T-helper 2 cell treated with Interferon-gamma antibody and Interleukin-4, amounts not matched to agents 5 μg/mL and 100 μg/mL, for 36 hours (primary cell): ENCODE data around the gene REM1.

Experiments used
- DNase-seq: peaks from one replicate; pipeline ENCODE4 v3.0.0; 2021; ENCODE audit warnings: low spot score
- H3K27ac Mint-ChIP-seq: one replicate; pipeline ENCODE4 v1.8.0; 2021; ENCODE audit warnings: mild to moderate bottlenecking, mixed read lengths
- H3K27me3 Mint-ChIP-seq: one replicate; pipeline ENCODE4 v1.8.0; 2021; ENCODE audit warnings: low read depth, mixed read lengths
- H3K36me3 Mint-ChIP-seq: one replicate; pipeline ENCODE4 v1.8.0; 2021; ENCODE audit warnings: low read depth, mixed read lengths
- H3K4me1 Mint-ChIP-seq: one replicate; pipeline ENCODE4 v1.8.0; 2021; ENCODE audit warnings: low read depth, mixed read lengths
- H3K4me3 Mint-ChIP-seq: one replicate; pipeline ENCODE4 v1.8.0; 2022; ENCODE audit warnings: mild to moderate bottlenecking, moderate library complexity, mixed read lengths
- H3K9me3 Mint-ChIP-seq: one replicate; pipeline ENCODE4 v1.8.0; 2021; ENCODE audit warnings: mixed read lengths

The REM1 gene

DNA sequence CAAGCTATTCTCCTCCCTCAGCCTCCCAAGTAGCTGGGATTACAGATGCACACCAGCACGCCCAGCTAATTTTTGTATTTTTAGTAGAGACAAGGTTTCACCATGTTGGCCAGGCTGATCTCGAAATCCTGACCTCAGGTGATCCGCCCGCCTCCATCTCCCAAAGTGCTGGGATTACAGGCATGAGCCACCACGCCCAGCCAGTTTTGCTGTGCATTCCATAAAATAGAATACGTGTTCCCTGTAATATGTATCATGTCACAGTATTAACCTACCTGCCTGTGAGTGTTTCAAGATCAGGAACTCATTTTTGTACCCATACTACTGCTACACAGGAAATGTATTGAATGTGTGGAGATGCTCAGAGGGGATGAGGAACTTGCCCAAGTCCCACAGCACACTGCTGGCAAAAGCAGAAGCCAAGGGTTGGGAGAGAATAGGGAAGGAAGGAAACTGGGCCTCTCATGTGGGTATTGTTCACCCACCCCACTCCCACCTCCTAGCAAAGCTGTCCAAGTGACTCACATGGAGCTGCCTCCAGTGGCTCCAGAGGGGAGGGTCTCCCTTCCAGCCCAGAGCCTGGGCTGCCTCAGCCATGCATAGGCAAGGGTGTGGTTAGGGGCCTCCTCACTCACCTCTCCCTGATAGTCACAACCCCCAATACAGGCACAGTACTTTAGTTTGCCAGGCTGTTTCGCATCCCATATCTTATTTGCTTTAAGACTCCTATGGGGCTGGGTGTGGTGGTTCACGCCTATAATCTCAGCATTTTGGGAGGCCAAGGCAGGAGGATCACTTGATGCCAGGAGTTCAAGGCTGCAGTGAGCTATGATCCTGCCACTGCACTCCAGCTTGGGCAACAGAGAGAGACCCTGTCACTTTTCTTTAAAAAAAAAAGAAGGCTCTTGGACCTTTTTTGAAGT, 48.5 kb downstream of the REM1 start:
- Mint-ChIP-seq H3K4me3 (no peak overlapping the region), H3K27me3 (no peaks in the 10 kb centered on the region), H3K36me3 (peaks cover 35% of the 10 kb centered on the region)

DNA sequence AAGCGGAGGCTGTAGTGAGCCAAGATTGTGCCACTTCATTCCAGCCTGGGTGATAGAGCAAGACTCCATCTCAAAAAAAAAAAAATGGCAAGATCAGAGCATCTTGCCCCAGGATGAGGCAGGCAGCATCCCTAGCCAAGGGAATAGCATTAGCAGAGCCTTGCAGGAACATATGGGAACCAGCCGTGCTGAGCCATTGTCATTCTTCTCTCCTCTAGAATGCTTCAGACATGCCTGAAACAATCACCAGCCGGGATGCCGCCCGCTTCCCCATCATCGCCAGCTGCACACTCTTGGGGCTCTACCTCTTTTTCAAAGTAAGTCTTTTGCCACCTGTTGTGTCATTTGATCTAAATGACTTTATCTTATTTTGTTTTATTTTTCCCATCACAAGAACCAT, 52.2 kb downstream of the REM1 start:
- Mint-ChIP-seq H3K4me1 (peaks cover 4% of the 10 kb centered on the region), H3K4me3 (no peak overlapping the region), H3K27me3 (no peaks in the 10 kb centered on the region), H3K9me3 (no peaks in the 10 kb centered on the region), H3K36me3 (peaks cover 50% of the 10 kb centered on the region), H3K27ac (no peak overlapping the region)
- no peak for DNase-seq

More for the DNA sequence above, 48.5 kb downstream of the REM1 start:
- DNase-seq: no peak
- H3K9me3 Mint-ChIP-seq: no peaks in the 10 kb centered on the region
- H3K27ac Mint-ChIP-seq: no peak overlapping the region
- H3K4me1 Mint-ChIP-seq: peaks cover 17% of the 10 kb centered on the region
